Activated CD8-positive, alpha-beta memory T cell treated with anti-CD3 and anti-CD28 coated beads, Interleukin-2, amount 50 U/mL, for 48 hours (primary cell): ENCODE results near the gene CSTF2.

Experiments used
- DNase-seq: peaks from one replicate; pipeline ENCODE4 v3.0.0-alpha.2; 2020

CSTF2 gene

GRCh38 chrX:100871594-100872560 is 51.7 kb downstream of the CSTF2 start:
- no peak for DNase-seq

DNA sequence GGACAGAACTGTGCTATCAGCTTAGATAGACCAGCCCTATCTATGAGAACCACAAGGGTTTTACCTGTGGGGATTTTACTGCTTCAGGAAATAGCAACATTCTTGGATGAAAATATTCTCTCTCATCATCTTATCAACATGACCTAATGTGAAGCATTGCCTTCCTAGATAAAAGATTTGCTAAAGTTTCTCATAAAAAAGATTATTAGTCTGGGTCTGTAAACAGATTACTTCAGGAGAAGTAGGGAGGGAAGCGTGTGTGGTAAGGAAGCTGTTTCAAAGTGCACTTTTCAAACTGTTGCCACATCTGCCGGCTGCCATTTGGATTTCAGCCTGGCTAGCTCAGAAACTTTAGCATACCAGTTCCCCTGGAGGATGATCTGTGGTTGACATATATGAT is 54.1 kb downstream of the CSTF2 start, which contains the start of gene NOX1:
Gene NOX1, minus strand, starts transcription at position 35 of the 400 bp plus-strand sequence. CDS start 220 bp downstream, outside the sequence.
- DNase-seq: no peak

GRCh38 chrX:100880368-100880767 is 60.2 kb downstream of the CSTF2 start:
- no peak for DNase-seq

DNA sequence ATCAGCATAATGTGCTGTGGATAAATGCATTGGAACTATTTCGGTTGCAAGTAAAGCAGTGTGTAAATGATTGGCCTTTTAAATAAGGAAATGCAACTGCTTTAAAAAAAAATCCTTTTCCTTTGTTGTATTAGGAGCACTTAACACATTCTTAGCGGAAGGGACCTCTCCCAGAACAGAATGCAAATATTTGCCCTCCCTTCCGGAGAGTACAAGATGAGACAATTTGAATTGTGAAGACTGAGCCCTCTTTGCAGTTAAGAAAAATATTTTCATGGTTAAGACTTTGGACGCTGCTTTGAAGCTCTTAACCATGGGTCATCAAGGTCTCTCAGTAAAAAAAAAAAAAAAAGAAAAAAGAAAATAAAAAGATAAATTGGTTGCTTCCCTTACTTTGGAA is 63.5 kb downstream of the CSTF2 start:
- no peak for DNase-seq
